Measurements from ENCODE around the gene EIF2B1. TPM values are rescaled to one million over a fixed set of nuclear protein-coding genes. Genes with fewer than 3 reads are reported as not detected.

EIF2B1 gene
- polyA plus RNA-seq, 2 donors = 25.2 to 32.2 TPM

DNA sequence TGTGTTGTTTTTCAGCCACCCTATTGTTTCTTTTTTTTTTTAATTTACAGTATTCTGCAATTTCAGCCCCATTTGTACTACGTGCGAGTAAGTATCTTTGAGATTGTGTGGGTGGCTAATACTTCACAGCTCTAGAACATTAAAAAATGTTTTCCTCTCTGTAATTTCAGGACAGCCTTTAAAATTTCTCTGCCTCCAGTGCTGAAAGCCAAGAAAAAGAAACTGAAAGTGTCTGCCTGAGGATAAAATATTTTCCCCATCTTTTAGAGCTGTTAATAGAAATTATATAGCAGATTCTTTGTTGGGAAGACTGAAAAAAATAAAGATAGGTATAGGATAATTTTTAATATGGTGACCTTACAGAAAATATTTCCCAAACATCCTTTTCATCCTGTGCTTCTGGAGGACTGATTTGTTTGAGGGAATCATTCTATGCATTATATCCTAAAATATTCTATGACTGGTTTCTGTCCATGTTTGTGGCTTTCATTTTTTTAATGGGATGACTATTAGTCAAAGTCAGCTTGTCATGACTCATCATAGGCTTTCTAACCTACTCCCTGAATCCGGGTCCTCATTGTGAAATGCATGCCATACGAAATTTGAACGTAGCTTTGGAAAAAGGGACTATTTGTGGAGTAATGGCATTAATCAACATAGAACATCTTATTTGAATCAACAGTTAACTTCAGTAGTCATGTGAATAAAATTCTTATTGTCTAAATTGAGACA, 26.7 kb upstream of the EIF2B1 start:
- H3K36me3 ChIP-seq (ENCODE audit: control insufficient read depth in 2 of 2, insufficient read depth in 2 of 2, low read length in 1 of 2) = peaks cover 5 to 6% of the 10 kb centered on the region in 2 donors
- no peaks in the 10 kb centered on the region for H3K4me1 ChIP-seq (ENCODE audit: control insufficient read depth in 2 of 2, insufficient read depth in 2 of 2, low read length in 1 of 2)
- H3K27ac ChIP-seq (ENCODE audit: low read depth in 2 of 2, low read length in 1 of 2) = no peak overlapping the region
- WGBS, 2 donors = 61 to 64% methylated on average over 5 of the region's 5 CpGs
- H3K27me3 ChIP-seq (ENCODE audit: control insufficient read depth in 1 of 2, insufficient read depth in 2 of 2, low read length in 2 of 2) = no peaks in the 10 kb centered on the region
- H3K4me3 ChIP-seq (ENCODE audit: low read depth in 1 of 2, low read length in 2 of 2) = no peak overlapping the region
- H3K9me3 ChIP-seq (ENCODE audit: control insufficient read depth in 2 of 2, insufficient read depth in 1 of 2, low read depth in 1 of 2, low read length in 1 of 2) = no peaks in the 10 kb centered on the region

DNA sequence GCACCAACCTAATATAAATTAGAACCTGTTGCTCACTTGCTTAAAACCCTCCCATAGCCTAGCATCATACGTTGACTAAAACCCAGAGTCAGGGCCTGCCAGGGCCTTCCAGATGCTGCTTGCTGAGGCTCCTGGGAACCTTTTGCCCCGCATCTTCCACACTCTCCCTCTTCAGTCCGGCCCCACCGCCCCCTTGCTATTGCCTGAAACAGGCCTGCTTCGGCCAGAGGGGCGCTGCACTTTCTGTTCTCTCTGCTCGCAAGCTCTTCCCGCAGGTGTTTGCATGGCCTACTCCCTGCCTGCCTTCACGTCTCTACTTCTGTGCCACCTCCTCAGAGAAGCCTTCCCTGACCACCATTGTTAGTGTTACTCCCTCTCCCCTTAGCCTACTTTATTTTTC, 23.7 kb upstream of the EIF2B1 start:
- Histone ChIP-seq H3K9me3 (ENCODE audit: control insufficient read depth in 2 of 2, insufficient read depth in 1 of 2, low read depth in 1 of 2, low read length in 1 of 2) (no peaks in the 10 kb centered on the region), H3K36me3 (ENCODE audit: control insufficient read depth in 2 of 2, insufficient read depth in 2 of 2, low read length in 1 of 2) (peaks cover 5 to 9% of the 10 kb centered on the region in 2 donors), H3K4me1 (ENCODE audit: control insufficient read depth in 2 of 2, insufficient read depth in 2 of 2, low read length in 1 of 2) (no peaks in the 10 kb centered on the region), H3K27me3 (ENCODE audit: control insufficient read depth in 1 of 2, insufficient read depth in 2 of 2, low read length in 2 of 2) (no peaks in the 10 kb centered on the region), H3K4me3 (ENCODE audit: low read depth in 1 of 2, low read length in 2 of 2) (no peak overlapping the region), H3K27ac (ENCODE audit: low read depth in 2 of 2, low read length in 1 of 2) (no peak overlapping the region)
- WGBS, 2 donors = 90 to 95% methylated on average over 9 of the region's 9 CpGs

DNA sequence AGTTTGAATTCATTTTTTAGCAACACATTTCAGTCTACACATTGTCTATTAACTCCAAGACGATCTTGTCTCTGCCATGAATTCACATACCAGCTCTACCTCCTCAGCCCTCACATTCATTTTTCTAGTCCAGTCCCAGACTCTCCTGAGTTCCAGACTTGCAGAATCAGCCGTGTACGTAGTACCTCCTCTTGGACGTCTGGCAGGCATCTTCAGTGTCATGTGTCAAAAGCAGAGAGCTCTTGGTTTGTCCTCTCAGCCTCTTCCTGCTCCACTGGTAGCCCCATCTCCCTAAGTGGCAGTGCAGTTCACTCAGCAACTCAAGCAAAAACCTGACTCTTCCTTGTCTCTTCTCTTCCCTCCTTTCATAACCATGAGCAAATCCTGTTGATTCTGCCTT, 22.9 kb upstream of the EIF2B1 start:
- WGBS, 2 donors = 88 to 91% methylated on average over 4 of the region's 4 CpGs
- H3K9me3 ChIP-seq (ENCODE audit: control insufficient read depth in 2 of 2, insufficient read depth in 1 of 2, low read depth in 1 of 2, low read length in 1 of 2) = no peaks in the 10 kb centered on the region
- no peak overlapping the region for H3K27ac ChIP-seq (ENCODE audit: low read depth in 2 of 2, low read length in 1 of 2)
- no peaks in the 10 kb centered on the region for H3K27me3 ChIP-seq (ENCODE audit: control insufficient read depth in 1 of 2, insufficient read depth in 2 of 2, low read length in 2 of 2)
- no peak overlapping the region for H3K4me3 ChIP-seq (ENCODE audit: low read depth in 1 of 2, low read length in 2 of 2)
- H3K36me3 ChIP-seq (ENCODE audit: control insufficient read depth in 2 of 2, insufficient read depth in 2 of 2, low read length in 1 of 2) = peaks cover 5 to 9% of the 10 kb centered on the region in 2 donors
- no peaks in the 10 kb centered on the region for H3K4me1 ChIP-seq (ENCODE audit: control insufficient read depth in 2 of 2, insufficient read depth in 2 of 2, low read length in 1 of 2)

DNA sequence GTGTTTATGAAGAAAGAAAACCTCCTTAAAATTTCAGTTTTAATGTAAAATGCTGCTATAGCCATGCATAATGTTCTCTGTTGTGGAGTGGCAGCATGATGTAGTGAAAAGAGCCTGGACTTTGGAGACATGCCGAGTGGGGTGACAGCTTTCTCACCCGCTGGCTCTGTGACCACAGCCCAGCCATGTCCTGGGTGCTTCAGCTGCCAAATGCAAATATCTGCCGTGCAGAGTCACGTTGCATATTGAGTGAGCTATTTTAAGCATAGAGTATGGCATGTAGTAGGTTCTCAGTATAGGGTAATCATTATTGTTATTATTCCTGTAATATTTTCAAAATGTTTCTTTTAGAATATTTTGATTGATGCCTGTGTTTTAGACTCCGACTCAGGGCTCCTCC, 21.9 kb upstream of the EIF2B1 start:
- H3K36me3 ChIP-seq (ENCODE audit: control insufficient read depth in 2 of 2, insufficient read depth in 2 of 2, low read length in 1 of 2) = peaks cover 5 to 9% of the 10 kb centered on the region in 2 donors
- 75 to 84% methylated on average over 5 of the region's 5 CpGs for WGBS, 2 donors
- H3K4me1 ChIP-seq (ENCODE audit: control insufficient read depth in 2 of 2, insufficient read depth in 2 of 2, low read length in 1 of 2) = no peaks in the 10 kb centered on the region
- no peaks in the 10 kb centered on the region for H3K27me3 ChIP-seq (ENCODE audit: control insufficient read depth in 1 of 2, insufficient read depth in 2 of 2, low read length in 2 of 2)
- no peak overlapping the region for H3K27ac ChIP-seq (ENCODE audit: low read depth in 2 of 2, low read length in 1 of 2)
- no peak overlapping the region for H3K4me3 ChIP-seq (ENCODE audit: low read depth in 1 of 2, low read length in 2 of 2)
- H3K9me3 ChIP-seq (ENCODE audit: control insufficient read depth in 2 of 2, insufficient read depth in 1 of 2, low read depth in 1 of 2, low read length in 1 of 2) = no peaks in the 10 kb centered on the region

DNA sequence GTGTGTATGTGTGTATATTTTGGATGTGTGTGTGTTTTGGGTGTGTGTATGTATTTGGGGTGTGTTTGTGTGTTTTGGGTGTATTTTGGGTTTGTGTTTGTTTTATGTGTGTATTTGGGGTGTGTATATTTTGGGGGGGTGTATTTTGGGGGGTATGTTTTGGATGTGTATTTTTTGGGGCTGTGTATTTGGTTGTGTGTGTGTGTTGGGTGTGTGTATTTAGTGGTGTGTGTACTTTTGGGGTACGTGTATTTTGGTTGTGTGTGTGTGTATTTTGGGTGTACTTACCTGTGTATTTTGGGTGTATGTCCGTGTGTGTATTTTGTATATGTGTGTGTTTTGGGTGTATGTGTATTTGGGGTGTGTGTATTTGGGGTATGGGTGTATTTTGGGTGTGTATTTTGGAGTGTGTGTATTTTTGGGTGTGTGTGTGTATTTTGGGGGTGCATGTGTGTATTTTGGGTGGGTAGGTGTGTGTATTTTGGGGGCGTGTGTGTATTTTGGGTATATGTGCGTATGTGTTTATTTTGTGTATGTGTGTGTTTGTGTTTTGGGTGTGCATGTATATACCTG, 20.7 kb upstream of the EIF2B1 start:
- no peaks in the 10 kb centered on the region for H3K4me1 ChIP-seq (ENCODE audit: control insufficient read depth in 2 of 2, insufficient read depth in 2 of 2, low read length in 1 of 2)
- no peaks in the 10 kb centered on the region for H3K9me3 ChIP-seq (ENCODE audit: control insufficient read depth in 2 of 2, insufficient read depth in 1 of 2, low read depth in 1 of 2, low read length in 1 of 2)
- peaks cover 11 to 15% of the 10 kb centered on the region in 2 donors for H3K36me3 ChIP-seq (ENCODE audit: control insufficient read depth in 2 of 2, insufficient read depth in 2 of 2, low read length in 1 of 2)
- H3K27me3 ChIP-seq (ENCODE audit: control insufficient read depth in 1 of 2, insufficient read depth in 2 of 2, low read length in 2 of 2) = no peaks in the 10 kb centered on the region
- no peak overlapping the region for H3K4me3 ChIP-seq (ENCODE audit: low read depth in 1 of 2, low read length in 2 of 2)
- no peak overlapping the region for H3K27ac ChIP-seq (ENCODE audit: low read depth in 2 of 2, low read length in 1 of 2)
- WGBS, 2 donors = 86 to 88% methylated on average over 4 of the region's 4 CpGs

DNA sequence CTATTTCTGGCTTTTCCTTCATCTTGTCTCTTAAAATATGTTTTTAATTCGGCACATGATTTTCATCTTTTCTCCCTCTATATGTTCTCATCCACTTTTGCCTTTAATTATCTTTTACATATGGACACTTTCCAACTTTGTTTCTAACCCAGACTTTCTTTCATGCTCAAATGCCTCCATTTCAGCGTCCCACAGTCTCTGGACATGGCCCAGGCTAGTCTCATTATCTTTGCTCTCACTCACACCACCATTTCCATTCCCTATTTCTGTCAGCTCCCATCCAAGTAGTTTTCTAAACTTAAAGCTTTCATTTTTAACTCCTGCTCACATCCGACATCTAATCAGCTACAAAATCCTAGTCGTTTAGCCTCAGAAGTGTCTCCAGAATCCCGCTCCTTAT, 14.9 kb upstream of the EIF2B1 start:
- Histone ChIP-seq H3K27me3 (ENCODE audit: control insufficient read depth in 1 of 2, insufficient read depth in 2 of 2, low read length in 2 of 2) (no peaks in the 10 kb centered on the region), H3K27ac (ENCODE audit: low read depth in 2 of 2, low read length in 1 of 2) (no peak overlapping the region), H3K4me3 (ENCODE audit: low read depth in 1 of 2, low read length in 2 of 2) (no peak overlapping the region), H3K4me1 (ENCODE audit: control insufficient read depth in 2 of 2, insufficient read depth in 2 of 2, low read length in 1 of 2) (no peaks in the 10 kb centered on the region), H3K9me3 (ENCODE audit: control insufficient read depth in 2 of 2, insufficient read depth in 1 of 2, low read depth in 1 of 2, low read length in 1 of 2) (no peaks in the 10 kb centered on the region), H3K36me3 (ENCODE audit: control insufficient read depth in 2 of 2, insufficient read depth in 2 of 2, low read length in 1 of 2) (peaks cover 13 to 18% of the 10 kb centered on the region in 2 donors)
- WGBS, 2 donors = 93 to 95% methylated on average over 5 of the region's 5 CpGs

DNA sequence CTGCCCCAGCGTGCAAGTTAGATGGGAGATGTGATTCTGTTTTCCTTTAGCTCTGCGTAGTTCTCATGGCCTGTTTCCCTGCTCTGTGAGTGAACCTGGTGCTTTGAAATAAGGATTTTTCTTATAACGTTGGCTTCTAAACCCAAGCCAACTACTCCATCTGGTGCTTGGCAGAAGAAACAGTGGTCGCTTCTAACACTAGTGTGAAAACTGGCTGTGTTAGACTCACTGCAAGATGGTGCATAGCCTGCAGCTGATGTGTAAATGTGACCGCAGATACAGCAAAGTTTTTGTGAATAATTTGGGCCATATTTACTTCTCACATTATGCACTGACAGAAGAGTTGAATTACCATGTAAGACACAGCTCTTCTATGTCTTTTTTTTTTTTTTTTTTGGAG, 12.4 kb upstream of the EIF2B1 start:
- Histone ChIP-seq H3K4me1 (ENCODE audit: control insufficient read depth in 2 of 2, insufficient read depth in 2 of 2, low read length in 1 of 2) (no peaks in the 10 kb centered on the region), H3K27me3 (ENCODE audit: control insufficient read depth in 1 of 2, insufficient read depth in 2 of 2, low read length in 2 of 2) (no peaks in the 10 kb centered on the region), H3K27ac (ENCODE audit: low read depth in 2 of 2, low read length in 1 of 2) (no peak overlapping the region), H3K9me3 (ENCODE audit: control insufficient read depth in 2 of 2, insufficient read depth in 1 of 2, low read depth in 1 of 2, low read length in 1 of 2) (no peaks in the 10 kb centered on the region), H3K4me3 (ENCODE audit: low read depth in 1 of 2, low read length in 2 of 2) (no peak overlapping the region), H3K36me3 (ENCODE audit: control insufficient read depth in 2 of 2, insufficient read depth in 2 of 2, low read length in 1 of 2) (peaks cover 13 to 18% of the 10 kb centered on the region in 2 donors)
- 88 to 89% methylated on average over 5 of the region's 5 CpGs for WGBS, 2 donors

DNA sequence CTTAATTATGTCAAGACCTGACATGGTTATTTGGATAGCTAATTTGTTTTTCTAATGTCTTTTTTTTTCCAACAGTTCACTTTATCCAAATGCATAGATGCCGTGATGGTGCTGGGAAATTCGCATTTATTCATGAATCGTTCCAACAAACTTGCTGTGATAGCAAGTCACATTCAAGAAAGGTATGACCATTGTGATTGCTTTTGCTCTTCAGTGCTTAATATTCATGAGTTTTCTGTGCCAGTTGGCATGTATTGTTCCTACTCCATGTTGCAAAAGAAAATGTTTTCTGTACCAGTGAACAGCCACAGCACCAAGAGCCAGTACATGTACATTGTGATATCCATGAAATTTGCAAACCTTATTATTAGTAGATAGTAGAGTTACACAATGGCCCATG, 11.9 kb upstream of the EIF2B1 start:
- Histone ChIP-seq H3K4me3 (ENCODE audit: low read depth in 1 of 2, low read length in 2 of 2) (no peak overlapping the region), H3K36me3 (ENCODE audit: control insufficient read depth in 2 of 2, insufficient read depth in 2 of 2, low read length in 1 of 2) (peaks cover 13 to 18% of the 10 kb centered on the region in 2 donors), H3K27ac (ENCODE audit: low read depth in 2 of 2, low read length in 1 of 2) (no peak overlapping the region), H3K27me3 (ENCODE audit: control insufficient read depth in 1 of 2, insufficient read depth in 2 of 2, low read length in 2 of 2) (no peaks in the 10 kb centered on the region), H3K4me1 (ENCODE audit: control insufficient read depth in 2 of 2, insufficient read depth in 2 of 2, low read length in 1 of 2) (no peaks in the 10 kb centered on the region), H3K9me3 (ENCODE audit: control insufficient read depth in 2 of 2, insufficient read depth in 1 of 2, low read depth in 1 of 2, low read length in 1 of 2) (no peaks in the 10 kb centered on the region)
- WGBS, 2 donors = 92 to 96% methylated on average over 3 of the region's 3 CpGs

DNA sequence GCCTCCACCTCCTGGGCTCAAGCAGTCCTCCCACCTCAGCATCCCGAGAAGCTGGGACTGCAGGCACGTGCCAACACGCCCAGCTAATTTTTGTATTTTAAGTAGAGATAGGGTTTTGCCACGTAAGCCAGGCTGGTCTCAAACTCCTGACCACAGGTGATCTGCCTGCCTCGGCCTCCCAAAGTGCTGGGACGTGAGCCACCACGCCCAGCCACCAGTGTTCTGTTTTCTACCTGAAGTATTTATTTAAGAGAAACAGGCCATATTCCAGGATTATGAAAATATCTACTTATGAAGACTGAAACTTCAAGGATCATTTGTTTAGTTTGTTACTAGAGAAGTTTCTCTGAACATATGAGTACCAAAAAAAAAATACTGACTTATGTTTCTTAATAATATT, 10.4 kb upstream of the EIF2B1 start:
- Histone ChIP-seq H3K4me1 (ENCODE audit: control insufficient read depth in 2 of 2, insufficient read depth in 2 of 2, low read length in 1 of 2) (no peaks in the 10 kb centered on the region), H3K27ac (ENCODE audit: low read depth in 2 of 2, low read length in 1 of 2) (no peak overlapping the region), H3K9me3 (ENCODE audit: control insufficient read depth in 2 of 2, insufficient read depth in 1 of 2, low read depth in 1 of 2, low read length in 1 of 2) (no peaks in the 10 kb centered on the region), H3K4me3 (ENCODE audit: low read depth in 1 of 2, low read length in 2 of 2) (no peak overlapping the region), H3K27me3 (ENCODE audit: control insufficient read depth in 1 of 2, insufficient read depth in 2 of 2, low read length in 2 of 2) (no peaks in the 10 kb centered on the region), H3K36me3 (ENCODE audit: control insufficient read depth in 2 of 2, insufficient read depth in 2 of 2, low read length in 1 of 2) (peaks cover 8 to 14% of the 10 kb centered on the region in 2 donors)
- WGBS, 2 donors = 85% methylated on average over 7 of the region's 7 CpGs

DNA sequence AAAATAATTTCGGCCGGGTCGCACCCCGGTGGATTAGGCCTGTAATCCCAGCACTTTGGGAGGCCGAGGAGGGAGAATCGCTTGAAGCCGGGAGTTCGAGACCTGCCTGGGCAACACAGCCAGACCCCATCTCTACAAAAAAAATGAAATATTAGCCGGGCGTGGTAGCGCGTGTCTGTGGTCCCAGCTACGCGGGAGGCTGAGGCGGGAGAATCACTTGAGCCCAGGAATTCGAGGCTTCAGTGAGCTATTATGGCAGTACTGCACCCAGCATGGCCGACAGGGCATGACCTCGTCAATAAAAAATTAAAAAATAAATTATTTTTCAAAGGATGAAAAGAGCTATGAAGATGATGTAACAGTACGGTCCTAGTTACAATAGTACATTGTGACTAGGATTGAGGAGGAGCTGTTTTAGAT, 666 bp upstream of the EIF2B1 start:
- WGBS, 2 donors = 9 to 11% methylated on average over 19 of the region's 19 CpGs
- no peaks in the 10 kb centered on the region for H3K27me3 ChIP-seq (ENCODE audit: control insufficient read depth in 1 of 2, insufficient read depth in 2 of 2, low read length in 2 of 2)
- no peaks in the 10 kb centered on the region for H3K9me3 ChIP-seq (ENCODE audit: control insufficient read depth in 2 of 2, insufficient read depth in 1 of 2, low read depth in 1 of 2, low read length in 1 of 2)

More for the DNA sequence above, 666 bp upstream of the EIF2B1 start:
- peak overlapping the region; percentile 74 to 78 for H3K27ac ChIP-seq (ENCODE audit: low read depth in 2 of 2, low read length in 1 of 2)
- H3K36me3 ChIP-seq (ENCODE audit: control insufficient read depth in 2 of 2, insufficient read depth in 2 of 2, low read length in 1 of 2) = peaks cover 6 to 7% of the 10 kb centered on the region in 2 donors
- peaks cover 0 to 2% of the 10 kb centered on the region in 2 donors for H3K4me1 ChIP-seq (ENCODE audit: control insufficient read depth in 2 of 2, insufficient read depth in 2 of 2, low read length in 1 of 2)
- peak overlapping the region; percentile 81 to 92 for H3K4me3 ChIP-seq (ENCODE audit: low read depth in 1 of 2, low read length in 2 of 2)
